Measurements from ENCODE around the gene TBCD.

DNA sequence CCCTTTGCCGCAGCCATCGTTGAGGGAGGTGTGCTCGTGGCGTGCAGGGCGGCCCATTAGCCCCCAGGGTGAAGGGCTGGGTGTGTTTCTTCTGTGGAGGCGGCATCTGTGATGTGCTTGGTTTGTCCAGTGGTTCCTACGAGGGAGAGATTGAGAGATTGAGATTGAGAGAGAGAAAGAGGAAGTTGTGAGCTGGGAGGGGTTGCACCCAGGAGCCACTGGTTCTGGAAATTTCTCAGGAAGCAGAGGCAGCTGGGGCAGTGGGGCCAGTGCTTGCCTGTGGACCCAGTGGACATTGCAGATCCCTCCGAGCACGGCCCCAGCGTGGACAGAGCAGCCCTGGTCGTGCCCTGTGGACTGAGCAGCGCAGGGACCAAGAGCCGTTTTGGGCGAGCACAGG lies 160.0 kb downstream of the TBCD start:
- TF ChIP-seq EZH2phosphoT487 (IDR thresholded peaks at IDR 0.05; ENCODE audit: insufficient read depth, low read depth) (no peak), EZH2 (IDR thresholded peaks at IDR 0.05; ENCODE audit: insufficient read depth, poor library complexity, severe bottlenecking) (no peak)
